Measurements from ENCODE around the gene SPRR2B. TPM values are rescaled to one million over a fixed set of nuclear protein-coding genes. Genes with fewer than 3 reads are reported as not detected.
"Not testable (repeated sequence)": the region's sequence is repeated elsewhere in the genome, so short reads cannot be mapped to it uniquely, and the experiment has no call there.

Gene SPRR2B
- not detected for total RNA-seq

GRCh38 chr1:153071511-153071910, at the start of gene SPRR2B:
Gene SPRR2B, minus strand, starts transcription at chr1:153071611. Its CDS starts 772 bp downstream, at chr1:153070839.
- CTCF ChIA-PET = no interaction called here
- POLR2A ChIA-PET = no interaction called here

GRCh38 chr1:153120945-153121344, 49.5 kb upstream of the SPRR2B start:
- H3K9me3 Mint-ChIP-seq = no peaks in the 10 kb centered on the region
- no peaks in the 10 kb centered on the region for H3K4me1 Mint-ChIP-seq
- POLR2A ChIA-PET = no interaction called here
- no peak for DNase-seq
- CTCF ChIA-PET = no interaction called here
- H3K4me3 Mint-ChIP-seq = no peak overlapping the region
- no peaks in the 10 kb centered on the region for H3K36me3 Mint-ChIP-seq (ENCODE audit: low read depth)
- H3K27ac Mint-ChIP-seq = no peak overlapping the region
- H3K27me3 Mint-ChIP-seq = peaks cover 20% of the 10 kb centered on the region

More at GRCh38 chr1:153071511-153071910, at the start of gene SPRR2B:
- Mint-ChIP-seq H3K4me1 (no peaks in the 10 kb centered on the region), H3K4me3 (no peak within 1 kb of the TSS), H3K27me3 (peaks cover 10% of the 10 kb centered on the region), H3K36me3 (ENCODE audit: low read depth) (no peaks in the 10 kb centered on the region), H3K27ac (no peak within 1 kb of the TSS), H3K9me3 (no peaks in the 10 kb centered on the region)
- DNase-seq = no peak

DNA sequence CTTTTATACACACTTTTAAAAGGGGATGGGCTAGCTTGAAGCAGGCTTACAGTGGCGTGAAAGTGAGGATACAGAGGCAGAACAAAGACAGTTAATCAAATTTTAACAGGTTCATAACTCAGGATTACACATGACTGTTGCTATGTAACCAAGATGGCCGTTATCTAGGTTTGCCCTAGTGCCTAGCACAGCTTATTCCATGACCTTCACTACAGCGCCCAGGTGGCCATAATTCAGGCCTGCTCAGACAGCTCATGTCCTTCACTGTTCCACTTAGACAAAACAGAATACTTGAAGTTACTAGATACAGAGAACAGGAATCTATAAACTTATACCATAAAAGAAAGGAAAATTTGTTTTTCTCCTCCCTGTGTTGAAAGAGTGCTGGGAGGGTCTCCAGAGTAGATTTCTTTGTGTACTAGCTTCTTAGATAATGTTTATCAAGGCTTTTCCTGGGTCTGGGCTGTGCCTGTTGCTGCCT, 48.1 kb upstream of the SPRR2B start:
- DNase-seq = no peak
- Mint-ChIP-seq H3K27ac (no peak overlapping the region), H3K4me1 (no peaks in the 10 kb centered on the region), H3K27me3 (peaks cover 24% of the 10 kb centered on the region), H3K36me3 (ENCODE audit: low read depth) (no peaks in the 10 kb centered on the region), H3K9me3 (no peaks in the 10 kb centered on the region), H3K4me3 (no peak overlapping the region)
- CTCF ChIA-PET = no interaction called here
- POLR2A ChIA-PET = no interaction called here

DNA sequence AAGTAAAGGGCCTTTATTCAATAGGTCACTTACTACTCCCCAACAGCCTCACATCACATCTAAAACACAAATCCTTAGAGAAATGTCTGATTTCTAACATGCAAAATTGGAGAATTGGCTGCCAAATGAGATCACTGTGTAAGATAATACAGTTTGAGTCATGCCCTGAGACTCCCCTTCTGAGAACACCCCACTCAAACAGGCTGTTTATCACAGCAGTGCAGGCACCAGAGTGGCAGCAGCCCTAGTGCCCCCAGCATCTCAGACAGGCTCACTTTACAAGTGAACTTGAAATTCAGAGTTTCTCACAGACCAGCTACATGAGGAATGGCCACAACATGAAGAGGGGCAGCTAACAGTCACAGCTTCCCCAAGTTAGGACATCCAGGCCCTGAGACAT, 43.9 kb upstream of the SPRR2B start:
- H3K27me3 Mint-ChIP-seq = peaks cover 26% of the 10 kb centered on the region
- H3K36me3 Mint-ChIP-seq (ENCODE audit: low read depth); CTCF ChIA-PET: not testable (repeated sequence)

GRCh38 chr1:153113416-153113815, 42.0 kb upstream of the SPRR2B start, which contains the start of gene SPRR2F:
Gene SPRR2F, minus strand, starts transcription at chr1:153113516. Its CDS starts 783 bp downstream, at chr1:153112733.
- DNase-seq = no peak
- Mint-ChIP-seq H3K4me3 (no peak within 1 kb of the TSS), H3K4me1 (no peaks in the 10 kb centered on the region), H3K27me3 (peaks cover 19% of the 10 kb centered on the region), H3K9me3 (no peaks in the 10 kb centered on the region), H3K36me3 (ENCODE audit: low read depth) (no peaks in the 10 kb centered on the region), H3K27ac (no peak within 1 kb of the TSS)
- ChIA-PET POLR2A (no interaction called here), CTCF (no interaction called here)

More for the DNA sequence above, 43.9 kb upstream of the SPRR2B start:
- H3K9me3 Mint-ChIP-seq, DNase-seq, H3K27ac Mint-ChIP-seq, H3K4me3 Mint-ChIP-seq, H3K4me1 Mint-ChIP-seq, POLR2A ChIA-PET: not testable (repeated sequence)

- H3K27ac Mint-ChIP-seq; H3K36me3 Mint-ChIP-seq (ENCODE audit: low read depth); DNase-seq; H3K9me3 Mint-ChIP-seq; H3K4me3 Mint-ChIP-seq; H3K4me1 Mint-ChIP-seq; POLR2A ChIA-PET; CTCF ChIA-PET: not testable (repeated sequence)
- H3K27me3 Mint-ChIP-seq = peaks cover 13% of the 10 kb centered on the region
Measured at GRCh38 chr1:153112454-153112853, 41.0 kb upstream of the SPRR2B start.

GRCh38 chr1:153100245-153100644, 28.8 kb upstream of the SPRR2B start:
- H3K36me3 Mint-ChIP-seq (ENCODE audit: low read depth) = no peaks in the 10 kb centered on the region
- H3K9me3 Mint-ChIP-seq = no peaks in the 10 kb centered on the region
- no peak for DNase-seq
- no peak overlapping the region for H3K27ac Mint-ChIP-seq
- no peak overlapping the region for H3K4me3 Mint-ChIP-seq
- H3K27me3 Mint-ChIP-seq = peaks cover 7% of the 10 kb centered on the region
- CTCF ChIA-PET = no interaction called here
- H3K4me1 Mint-ChIP-seq = no peaks in the 10 kb centered on the region
- POLR2A ChIA-PET = no interaction called here

GRCh38 chr1:153099461-153100045, 28.1 kb upstream of the SPRR2B start:
- Mint-ChIP-seq H3K4me1 (no peaks in the 10 kb centered on the region), H3K4me3 (no peak overlapping the region), H3K27ac (no peak overlapping the region), H3K27me3 (peaks cover 8% of the 10 kb centered on the region), H3K9me3 (no peaks in the 10 kb centered on the region), H3K36me3 (ENCODE audit: low read depth) (no peaks in the 10 kb centered on the region)
- ChIA-PET CTCF (no interaction called here), POLR2A (no interaction called here)
- no peak for DNase-seq

DNA sequence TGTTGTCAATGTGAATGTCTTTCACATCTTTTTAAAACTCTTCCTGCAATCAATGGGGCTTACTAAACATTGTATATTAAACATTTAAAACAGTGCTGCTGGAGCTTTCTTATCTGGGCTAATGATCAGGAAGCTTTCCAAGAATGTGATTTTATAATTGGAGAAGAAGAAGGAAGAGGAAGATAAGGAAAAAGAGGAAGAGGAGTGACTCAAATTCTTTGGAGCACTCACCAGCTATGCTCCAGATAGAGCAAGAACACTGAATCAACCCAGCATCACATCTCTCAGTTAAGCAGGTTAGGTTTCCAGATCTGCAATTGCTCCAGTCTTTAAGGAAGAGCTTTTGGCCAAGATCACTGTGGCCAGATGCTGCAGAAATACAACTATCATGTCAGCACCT, 24.4 kb upstream of the SPRR2B start:
- no peaks in the 10 kb centered on the region for H3K4me1 Mint-ChIP-seq
- no peak overlapping the region for H3K4me3 Mint-ChIP-seq
- POLR2A ChIA-PET = no interaction called here
- peaks cover 10% of the 10 kb centered on the region for H3K27me3 Mint-ChIP-seq
- no peaks in the 10 kb centered on the region for H3K9me3 Mint-ChIP-seq
- no peak for DNase-seq
- no peak overlapping the region for H3K27ac Mint-ChIP-seq
- no peaks in the 10 kb centered on the region for H3K36me3 Mint-ChIP-seq (ENCODE audit: low read depth)
- CTCF ChIA-PET = no interaction called here

GRCh38 chr1:153094426-153094825, 23.0 kb upstream of the SPRR2B start, which contains the start of gene SPRR2E:
Gene SPRR2E, minus strand, starts transcription at chr1:153094526. Its CDS starts 775 bp downstream, at chr1:153093751.
- H3K27ac Mint-ChIP-seq = no peak within 1 kb of the TSS
- no peak within 1 kb of the TSS for H3K4me3 Mint-ChIP-seq
- no peaks in the 10 kb centered on the region for H3K9me3 Mint-ChIP-seq
- H3K36me3 Mint-ChIP-seq (ENCODE audit: low read depth) = no peaks in the 10 kb centered on the region
- POLR2A ChIA-PET = no interaction called here
- H3K4me1 Mint-ChIP-seq = no peaks in the 10 kb centered on the region
- CTCF ChIA-PET = no interaction called here
- peaks cover 11% of the 10 kb centered on the region for H3K27me3 Mint-ChIP-seq
- no peak for DNase-seq

GRCh38 chr1:153087652-153088051, 16.2 kb upstream of the SPRR2B start:
- ChIA-PET POLR2A (no interaction called here), CTCF (interaction anchor here (0.8 kb wide), 1 partner anchor 14 kb away, joined by 3 read pairs; no protein-coding TSS in a partner anchor)
- H3K27me3 Mint-ChIP-seq = peaks cover 25% of the 10 kb centered on the region
- no peak for DNase-seq
- no peaks in the 10 kb centered on the region for H3K4me1 Mint-ChIP-seq
- no peaks in the 10 kb centered on the region for H3K36me3 Mint-ChIP-seq (ENCODE audit: low read depth)
- H3K9me3 Mint-ChIP-seq = no peaks in the 10 kb centered on the region
- H3K27ac Mint-ChIP-seq = no peak overlapping the region
- no peak overlapping the region for H3K4me3 Mint-ChIP-seq

- Mint-ChIP-seq H3K4me1 (no peaks in the 10 kb centered on the region), H3K9me3 (peaks cover 2% of the 10 kb centered on the region), H3K27ac (no peak overlapping the region), H3K4me3 (no peak overlapping the region), H3K27me3 (peaks cover 14% of the 10 kb centered on the region), H3K36me3 (ENCODE audit: low read depth) (no peaks in the 10 kb centered on the region)
- ChIA-PET CTCF (no interaction called here), POLR2A (no interaction called here)
- no peak for DNase-seq
Measured at GRCh38 chr1:153081736-153082135, 10.3 kb upstream of the SPRR2B start.

DNA sequence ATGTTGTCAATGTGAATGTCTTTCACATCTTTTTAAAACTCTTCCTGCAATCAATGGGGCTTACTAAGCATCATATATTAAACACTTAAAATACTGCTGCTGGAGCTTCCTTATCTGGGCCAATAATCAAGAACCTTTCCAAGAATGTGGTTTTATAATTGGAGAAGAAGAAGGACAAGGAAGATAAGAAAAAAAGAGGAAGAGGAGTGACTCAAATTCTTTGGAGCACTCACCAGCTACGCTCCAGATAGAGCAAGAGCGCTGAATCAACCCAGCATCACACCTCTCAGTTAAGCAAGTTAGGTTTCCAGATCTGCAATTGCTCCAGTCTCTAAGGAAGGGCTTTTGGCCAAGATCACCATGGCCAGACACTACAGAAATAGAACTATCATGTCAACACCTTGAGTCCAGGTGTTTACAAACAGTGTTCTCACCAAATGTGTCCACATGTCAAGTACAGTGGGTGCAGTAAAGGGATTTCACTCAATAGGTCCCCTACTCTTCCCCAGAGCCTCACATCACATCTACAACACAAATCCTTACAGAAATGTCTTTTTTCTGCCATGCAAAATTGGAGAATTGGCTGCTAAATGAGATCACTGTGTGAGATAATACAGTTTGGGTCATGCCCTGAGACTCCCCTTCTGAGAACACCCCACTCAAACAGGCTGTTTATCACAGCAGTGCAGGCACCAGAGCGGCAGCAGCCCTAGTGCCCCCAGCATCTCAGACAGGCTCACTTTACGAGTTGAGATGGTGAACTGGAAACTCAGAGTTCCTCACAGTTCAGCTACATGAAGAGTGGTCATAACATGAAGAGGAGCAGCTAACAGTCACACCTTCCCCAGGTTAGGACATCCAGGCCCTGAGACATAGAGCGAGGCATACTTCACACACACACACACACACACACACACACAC, 1.7 kb upstream of the SPRR2B start:
- Mint-ChIP-seq H3K4me1 (no peaks in the 10 kb centered on the region), H3K4me3 (no peak overlapping the region), H3K9me3 (no peaks in the 10 kb centered on the region), H3K27ac (no peak overlapping the region), H3K36me3 (ENCODE audit: low read depth) (no peaks in the 10 kb centered on the region), H3K27me3 (peaks cover 10% of the 10 kb centered on the region)
- CTCF ChIA-PET = no interaction called here
- POLR2A ChIA-PET = no interaction called here
- no peak for DNase-seq
